ENCODE measurements around the gene SSTR4.
"Not testable (repeated sequence)": the region's sequence is repeated elsewhere in the genome, so short reads cannot be mapped to it uniquely, and the experiment has no call there.

Gene SSTR4, protein sequence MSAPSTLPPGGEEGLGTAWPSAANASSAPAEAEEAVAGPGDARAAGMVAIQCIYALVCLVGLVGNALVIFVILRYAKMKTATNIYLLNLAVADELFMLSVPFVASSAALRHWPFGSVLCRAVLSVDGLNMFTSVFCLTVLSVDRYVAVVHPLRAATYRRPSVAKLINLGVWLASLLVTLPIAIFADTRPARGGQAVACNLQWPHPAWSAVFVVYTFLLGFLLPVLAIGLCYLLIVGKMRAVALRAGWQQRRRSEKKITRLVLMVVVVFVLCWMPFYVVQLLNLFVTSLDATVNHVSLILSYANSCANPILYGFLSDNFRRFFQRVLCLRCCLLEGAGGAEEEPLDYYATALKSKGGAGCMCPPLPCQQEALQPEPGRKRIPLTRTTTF

DNA sequence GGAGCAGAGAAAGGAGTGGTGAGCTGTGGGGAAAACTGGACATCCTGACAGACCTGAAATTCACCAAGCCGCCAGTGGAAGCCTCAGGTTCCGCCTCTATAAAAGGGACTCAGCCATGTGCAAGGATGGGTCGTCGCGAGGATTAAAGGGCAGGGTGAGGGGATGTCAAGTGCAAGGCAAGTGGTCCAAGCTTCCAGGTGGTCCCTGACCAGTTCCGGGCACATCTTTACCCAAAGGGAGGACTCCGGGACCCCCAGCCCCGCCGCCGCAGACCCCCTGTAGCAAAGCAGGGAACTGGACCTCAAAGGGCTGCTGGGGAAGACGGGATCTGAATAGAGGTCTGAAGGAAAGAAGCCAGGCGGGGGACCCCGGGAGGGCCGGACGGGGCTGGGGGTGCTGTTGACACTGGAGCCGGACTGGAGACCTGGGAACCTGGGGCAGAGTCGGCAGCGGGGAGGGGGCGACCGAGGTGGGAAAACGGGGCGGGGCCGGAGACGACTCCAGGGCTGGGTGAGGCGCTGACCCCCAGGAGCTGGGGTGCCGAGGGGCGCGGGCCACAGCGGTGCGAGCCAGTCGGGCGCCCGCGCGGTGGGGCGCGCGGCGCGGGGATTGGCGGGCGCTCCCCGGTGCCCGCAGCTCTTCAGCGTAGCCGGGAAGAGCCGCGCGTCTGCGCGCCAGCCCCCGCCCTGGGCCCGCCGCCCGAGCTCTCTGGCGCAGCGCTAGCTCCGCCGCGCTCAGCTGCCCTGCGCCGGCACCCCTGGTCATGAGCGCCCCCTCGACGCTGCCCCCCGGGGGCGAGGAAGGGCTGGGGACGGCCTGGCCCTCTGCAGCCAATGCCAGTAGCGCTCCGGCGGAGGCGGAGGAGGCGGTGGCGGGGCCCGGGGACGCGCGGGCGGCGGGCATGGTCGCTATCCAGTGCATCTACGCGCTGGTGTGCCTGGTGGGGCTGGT, at the start of gene SSTR4:
Gene SSTR4, plus strand, starts transcription at position 592 of the 951 bp plus-strand sequence. Its CDS starts 172 bp downstream, at position 764.
- no peaks in the 10 kb centered on the region for H3K36me3 ChIP-seq
- H3K27ac ChIP-seq, result no peak within 1 kb of the TSS
- no peaks in the 10 kb centered on the region for H3K27me3 ChIP-seq
- H3K4me2 ChIP-seq, result no peak within 1 kb of the TSS
- no peak within 1 kb of the TSS for H3K9ac ChIP-seq
- peaks cover 24% of the 10 kb centered on the region for H3K4me1 ChIP-seq
- peaks cover 13% of the 10 kb centered on the region for H3K9me3 ChIP-seq
- no peak for TF ChIP-seq Cebpa-rat (IDR thresholded peaks at IDR 0.05)
- H4K20me1 ChIP-seq, result no peaks in the 10 kb centered on the region
- H3K4me3 ChIP-seq, result no peak within 1 kb of the TSS

DNA sequence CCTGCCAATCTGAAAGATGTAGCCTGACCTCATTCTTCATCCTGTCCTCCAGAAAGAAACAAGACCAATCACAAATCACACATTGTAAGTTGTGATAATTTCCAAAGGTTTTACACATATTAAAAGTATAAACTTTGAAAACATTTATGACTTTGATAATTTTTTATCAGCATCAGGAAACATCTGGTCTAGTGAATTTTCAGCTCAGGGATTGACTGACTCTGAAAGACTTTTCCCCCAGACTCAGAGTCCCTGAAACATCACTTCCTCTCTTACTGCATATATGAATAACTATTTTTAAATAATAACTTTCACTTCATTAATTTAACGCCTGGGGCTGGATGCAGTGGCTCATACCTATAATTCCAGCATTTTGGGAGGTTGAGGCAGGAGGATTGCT, 48.5 kb upstream of the SSTR4 start:
- Histone ChIP-seq H3K4me1 (peaks cover 42% of the 10 kb centered on the region), H3K27me3 (no peaks in the 10 kb centered on the region), H3K4me2 (peak overlapping the region; percentile 72), H3K4me3 (no peak overlapping the region), H3K36me3 (no peaks in the 10 kb centered on the region), H3K27ac (no peak overlapping the region), H3K9ac (no peak overlapping the region), H3K9me3 (peaks cover 10% of the 10 kb centered on the region), H4K20me1 (no peaks in the 10 kb centered on the region)
- no peak for TF ChIP-seq Cebpa-rat (IDR thresholded peaks at IDR 0.05)

DNA sequence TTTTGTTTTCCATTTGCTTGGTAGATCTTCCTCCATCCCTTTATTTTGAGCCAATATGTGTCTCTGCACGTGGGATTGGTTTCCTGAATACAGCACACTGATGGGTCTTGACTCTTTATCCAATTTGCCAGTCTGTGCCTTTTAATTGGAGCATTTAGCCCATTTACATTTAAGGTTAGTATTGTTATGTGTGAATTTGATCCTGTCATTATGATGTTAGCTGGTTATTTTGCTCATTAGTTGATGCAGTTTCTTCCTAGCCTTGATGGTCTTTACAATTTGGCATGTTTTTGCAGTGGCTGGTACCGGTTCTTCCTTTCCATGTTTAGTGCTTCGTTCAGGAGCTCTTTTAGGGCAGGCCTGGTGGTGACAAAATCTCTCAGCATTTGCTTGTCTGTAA, 43.7 kb upstream of the SSTR4 start:
- H3K9ac ChIP-seq, result not testable (repeated sequence)

DNA sequence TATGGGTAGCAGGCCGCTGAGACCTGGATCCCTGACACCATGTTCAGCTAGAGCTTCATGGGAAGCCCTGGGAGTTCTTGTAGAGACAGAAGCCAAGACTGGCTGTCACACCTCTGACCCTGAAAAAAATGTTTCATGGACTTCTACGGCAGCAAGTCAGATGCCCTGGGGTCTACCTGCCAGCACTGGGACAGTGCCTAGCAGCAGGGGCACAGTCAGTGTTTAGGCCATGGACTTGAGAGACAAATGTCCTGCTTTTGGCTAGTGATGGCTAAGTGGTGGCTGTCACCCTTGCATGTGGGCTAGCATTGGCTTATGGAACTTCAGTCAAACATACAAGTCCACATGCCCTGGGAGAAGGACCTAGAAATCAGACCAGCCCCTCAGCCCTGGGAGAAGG, 41.3 kb upstream of the SSTR4 start:
- H3K27ac ChIP-seq, result no peak overlapping the region
- no peak for TF ChIP-seq Cebpa-rat (IDR thresholded peaks at IDR 0.05)
- H3K9me3 ChIP-seq, result peaks cover 12% of the 10 kb centered on the region; the same call in 1 of the 2 replicates

More for the DNA sequence above, 43.7 kb upstream of the SSTR4 start:
- H3K27ac ChIP-seq, H3K4me3 ChIP-seq, H3K4me1 ChIP-seq, H3K27me3 ChIP-seq, H3K4me2 ChIP-seq, H3K36me3 ChIP-seq, H4K20me1 ChIP-seq: not testable (repeated sequence)
- H3K9me3 ChIP-seq, result peaks cover 12% of the 10 kb centered on the region; the same call in 1 of the 2 replicates

DNA sequence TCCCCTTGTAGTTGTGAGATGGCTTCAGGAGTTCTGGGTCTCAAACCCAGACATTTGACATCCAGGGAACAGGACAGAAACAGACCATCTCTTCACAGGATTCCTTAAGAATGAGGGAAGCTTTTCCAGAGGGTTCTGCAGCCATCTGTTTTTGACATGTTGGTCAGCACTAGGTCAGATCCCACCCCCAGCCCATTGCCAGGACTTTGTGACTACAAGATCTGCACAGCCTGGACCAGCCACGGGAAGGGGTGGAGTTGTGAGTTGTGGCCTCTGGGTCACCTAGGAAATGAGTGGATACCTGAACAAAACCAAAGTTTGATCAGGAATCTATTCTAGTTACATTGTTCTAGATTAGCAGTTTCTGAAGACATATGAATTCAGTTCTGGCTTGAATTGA, 39.2 kb upstream of the SSTR4 start:
- Histone ChIP-seq H3K4me2 (no peak overlapping the region), H3K4me1 (no peaks in the 10 kb centered on the region), H3K9me3 (peaks cover 12% of the 10 kb centered on the region; the same call in 1 of the 2 replicates), H3K9ac (no peak overlapping the region), H3K27me3 (no peaks in the 10 kb centered on the region), H3K4me3 (no peak overlapping the region), H4K20me1 (no peaks in the 10 kb centered on the region), H3K27ac (no peak overlapping the region), H3K36me3 (no peaks in the 10 kb centered on the region)
- TF ChIP-seq Cebpa-rat (IDR thresholded peaks at IDR 0.05), result no peak

More for the DNA sequence above, 41.3 kb upstream of the SSTR4 start:
- no peak overlapping the region for H3K4me3 ChIP-seq
- no peak overlapping the region for H3K9ac ChIP-seq
- H3K4me1 ChIP-seq, result no peaks in the 10 kb centered on the region
- no peaks in the 10 kb centered on the region for H3K27me3 ChIP-seq
- H3K36me3 ChIP-seq, result no peaks in the 10 kb centered on the region
- no peaks in the 10 kb centered on the region for H4K20me1 ChIP-seq
- H3K4me2 ChIP-seq, result no peak overlapping the region

DNA sequence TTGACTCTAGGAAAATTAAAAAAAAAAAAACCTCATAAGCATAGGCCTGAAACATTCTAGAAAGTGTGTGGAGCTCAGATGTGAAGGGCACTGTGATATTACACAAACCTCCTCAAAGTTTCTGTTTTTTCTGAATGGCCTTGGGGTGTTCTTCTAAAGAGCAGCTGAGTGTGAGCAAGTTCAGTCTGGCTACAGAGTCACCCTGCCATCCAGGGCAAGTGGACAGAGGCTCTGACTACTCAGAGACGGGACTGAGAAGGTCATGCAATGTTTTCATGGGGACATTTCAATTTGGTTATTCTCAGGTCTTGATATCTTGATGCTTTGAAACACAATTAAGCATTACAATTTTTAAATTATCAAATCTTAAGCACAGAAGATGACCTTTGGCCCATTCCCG, 36.6 kb upstream of the SSTR4 start:
- Histone ChIP-seq H3K4me1 (no peaks in the 10 kb centered on the region), H3K9me3 (peaks cover 9% of the 10 kb centered on the region; the same call in 1 of the 2 replicates), H3K4me3 (no peak overlapping the region), H3K27ac (no peak overlapping the region), H3K9ac (no peak overlapping the region), H3K27me3 (no peaks in the 10 kb centered on the region), H3K4me2 (no peak overlapping the region), H3K36me3 (no peaks in the 10 kb centered on the region), H4K20me1 (no peaks in the 10 kb centered on the region)
- TF ChIP-seq Cebpa-rat (IDR thresholded peaks at IDR 0.05), result no peak

DNA sequence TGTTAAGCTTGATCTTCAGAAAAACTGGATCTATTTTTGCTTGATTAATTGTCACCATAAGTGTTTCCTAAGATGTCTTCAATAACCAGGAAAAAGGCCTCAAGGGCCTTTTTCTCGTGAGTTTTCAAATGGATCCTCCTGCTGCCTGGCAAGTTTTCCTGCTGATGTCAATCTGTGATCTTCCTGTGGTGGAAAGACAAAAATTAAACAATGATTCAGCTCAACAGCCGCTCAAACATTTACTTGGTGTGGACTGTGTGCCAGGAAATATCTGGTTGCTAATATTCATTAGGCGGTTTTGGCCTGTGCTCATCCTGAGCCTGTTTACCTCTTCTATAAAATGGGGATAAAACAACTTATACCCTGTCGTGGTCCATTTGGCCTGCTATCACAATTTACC, 35.4 kb upstream of the SSTR4 start:
- Histone ChIP-seq H3K9ac (no peak overlapping the region), H3K4me3 (no peak overlapping the region), H3K27ac (no peak overlapping the region), H3K36me3 (no peaks in the 10 kb centered on the region), H4K20me1 (no peaks in the 10 kb centered on the region), H3K9me3 (no peaks in the 10 kb centered on the region), H3K4me1 (no peaks in the 10 kb centered on the region), H3K4me2 (no peak overlapping the region), H3K27me3 (no peaks in the 10 kb centered on the region)
- no peak for TF ChIP-seq Cebpa-rat (IDR thresholded peaks at IDR 0.05)

DNA sequence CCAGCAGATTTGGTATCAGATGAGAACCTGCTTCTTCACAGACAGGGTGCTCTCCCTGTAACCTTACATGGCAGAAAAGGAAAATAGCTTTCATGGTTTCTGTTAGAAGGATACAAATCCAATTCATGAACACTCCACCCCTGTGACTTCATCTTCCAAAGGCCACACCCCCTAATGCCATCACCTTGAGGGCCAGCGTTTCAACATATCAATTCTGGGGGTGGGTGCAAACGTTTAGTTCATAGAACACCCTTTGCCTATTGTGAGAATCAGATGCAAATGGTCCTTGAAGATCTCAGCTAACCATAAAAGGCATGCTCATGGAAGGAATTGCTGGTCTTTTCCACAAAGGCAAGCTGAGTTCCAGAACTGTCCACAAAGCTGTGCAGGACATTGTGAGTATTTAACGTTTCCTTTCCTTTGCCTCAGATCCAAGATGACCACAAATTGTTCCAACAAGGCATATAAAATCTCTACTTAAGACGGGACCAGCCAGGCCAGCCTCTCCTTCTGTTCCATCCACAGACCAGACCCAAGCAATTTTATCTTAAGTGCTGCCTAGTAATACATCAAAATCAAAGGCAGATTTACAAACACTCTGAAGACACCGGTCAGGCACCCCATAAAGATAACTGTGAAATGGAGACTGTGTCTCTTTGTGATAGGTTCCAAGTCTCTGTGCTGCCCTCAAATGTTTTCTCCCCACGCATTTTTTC, 34.7 kb upstream of the SSTR4 start:
- TF ChIP-seq Cebpa-rat (IDR thresholded peaks at IDR 0.05), result no peak
- Histone ChIP-seq H3K4me2 (no peak overlapping the region), H3K27ac (no peak overlapping the region), H4K20me1 (no peaks in the 10 kb centered on the region), H3K27me3 (no peaks in the 10 kb centered on the region), H3K4me1 (no peaks in the 10 kb centered on the region), H3K9ac (no peak overlapping the region), H3K4me3 (no peak overlapping the region), H3K9me3 (no peaks in the 10 kb centered on the region), H3K36me3 (no peaks in the 10 kb centered on the region)

DNA sequence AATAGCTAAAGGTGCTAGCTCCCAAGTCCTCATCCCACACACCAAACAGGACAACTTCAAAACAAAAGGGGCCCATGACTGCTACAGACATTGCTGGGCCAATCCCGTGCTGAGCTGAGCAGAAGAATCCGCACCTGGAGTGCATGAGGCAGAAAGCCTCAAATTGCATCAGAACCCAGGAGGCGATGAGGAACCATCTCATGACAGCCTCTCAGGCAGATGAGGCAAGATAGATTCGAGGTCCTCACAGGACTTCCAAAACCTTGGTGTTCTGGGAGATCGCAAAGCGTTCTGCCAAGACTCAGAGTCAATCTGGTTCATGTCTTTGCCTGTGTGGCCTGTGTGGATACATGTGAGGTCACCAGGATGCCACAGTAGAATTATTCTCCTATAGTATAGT, 32.8 kb upstream of the SSTR4 start:
- Histone ChIP-seq H3K9ac (no peak overlapping the region), H3K4me2 (no peak overlapping the region), H3K36me3 (no peaks in the 10 kb centered on the region), H3K27ac (no peak overlapping the region), H3K4me3 (no peak overlapping the region), H4K20me1 (no peaks in the 10 kb centered on the region), H3K27me3 (no peaks in the 10 kb centered on the region), H3K9me3 (no peaks in the 10 kb centered on the region), H3K4me1 (no peaks in the 10 kb centered on the region)
- no peak for TF ChIP-seq Cebpa-rat (IDR thresholded peaks at IDR 0.05)

Measured in BLaER1 (cell line).